SK-N-MC (cell line): ENCODE measurements around the gene E2F2.

Experiments used
- EZH2 ChIP-seq: fragments of 200-600 bp; sonication (generic); IDR thresholded peaks from one replicate; pipeline ENCODE4 v1.6.1; 2017; ENCODE audit warnings: antibody characterized with exemption
- POLR2AphosphoS5 ChIP-seq: IDR thresholded peaks from 2 replicates; pipeline ENCODE4 v1.6.1; 2012; ENCODE audit warnings: mild to moderate bottlenecking, low read depth, low read length, borderline replicate concordance

DNA sequence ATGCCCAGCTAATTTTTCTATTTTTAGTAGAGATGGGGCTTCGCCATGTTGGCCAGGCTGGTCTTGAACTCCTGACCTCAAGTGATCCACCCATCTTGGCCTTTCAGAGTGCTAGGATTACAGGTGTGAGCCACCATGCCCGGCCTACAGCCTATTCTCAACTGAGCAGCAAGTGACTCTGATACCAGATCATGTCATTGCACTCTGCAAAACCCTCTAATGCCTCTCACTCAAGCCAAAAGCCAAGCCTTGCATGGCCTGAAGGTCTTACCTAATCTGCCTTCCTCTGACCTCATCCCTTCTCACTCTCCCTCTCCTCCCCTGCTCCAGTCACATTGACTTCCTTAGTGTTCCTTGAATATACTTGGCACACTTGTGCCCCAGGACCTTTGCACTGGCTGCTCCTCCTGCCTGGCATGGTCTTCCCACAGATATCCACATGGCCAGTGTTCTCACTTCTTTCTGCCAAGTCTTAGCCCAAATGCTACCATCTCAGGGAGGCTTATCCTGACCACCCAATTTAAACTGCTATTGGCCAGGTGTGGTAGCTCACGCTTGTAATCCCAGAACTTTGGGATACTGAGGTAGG is 38.8 kb downstream of the E2F2 start:
- TF ChIP-seq EZH2 (no peak), POLR2AphosphoS5 (no peak)
